Measurements from ENCODE around the gene FMNL2. TPM values are rescaled to one million over a fixed set of nuclear protein-coding genes. Genes with fewer than 3 reads are reported as not detected.
A peak's percentile ranks its signal among the peaks of the same experiment; 100 is the strongest.

FMNL2 gene
- total and polyA plus RNA-seq, 11 donors: 4.7 to 19.4 (median 5.5) TPM

DNA sequence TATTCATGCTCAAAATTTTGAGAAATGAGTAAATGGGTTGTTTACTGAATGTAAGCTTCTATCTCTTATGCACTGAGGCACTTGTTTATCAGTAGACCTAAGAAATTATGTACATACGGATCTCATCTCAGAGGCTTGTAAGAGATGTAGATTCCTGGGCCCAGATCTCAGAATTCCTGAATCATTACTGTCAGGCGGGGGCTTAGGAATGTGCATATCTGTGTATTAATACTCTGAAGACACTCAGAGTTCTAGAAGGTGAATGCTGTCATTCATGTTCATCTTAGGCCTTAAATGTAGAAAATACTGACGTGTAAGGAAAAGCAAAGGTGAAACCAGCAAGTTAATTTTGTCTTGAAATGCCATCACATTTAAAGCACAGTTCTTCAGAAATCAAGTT, 169.6 kb downstream of the FMNL2 start:
- peak overlapping the region in 3 of 12 donors; percentile 39 to 54 (median 41) for H3K27ac ChIP-seq

GRCh38 chr2:152505495-152505906, 170.5 kb downstream of the FMNL2 start:
- Histone ChIP-seq H3K4me3 (no peak overlapping the region), H3K27me3 (no peaks in the 10 kb centered on the region), H3K36me3 (no peaks in the 10 kb centered on the region), H3K9me3 (no peaks in the 10 kb centered on the region), H3K27ac (peak overlapping the region in 7 of 12 donors; percentile 14 to 54 (median 39)), H3K4me1 (peaks cover 0 to 33% (median 5%) of the 10 kb centered on the region in 12 donors)
- ATAC-seq (peak in 3 of 4 donors; percentile 80 to 92 (median 82)), DNase-seq (peak in 4 of 5 donors; percentile 26 to 57 (median 54))
- 43 to 52% (median 50%) methylated on average over 9 of the region's 9 CpGs for WGBS, 4 donors
- TF ChIP-seq CTCF (IDR thresholded peaks at IDR 0.05) (no peak), POLR2A (IDR thresholded peaks at IDR 0.05) (no peak)
- intact Hi-C loops (cut with DNase I): no loop called here

More for the DNA sequence above, 169.6 kb downstream of the FMNL2 start:
- H3K4me3 ChIP-seq: no peak overlapping the region
- no peaks in the 10 kb centered on the region for H3K27me3 ChIP-seq
- no peaks in the 10 kb centered on the region for H3K9me3 ChIP-seq
- H3K4me1 ChIP-seq: peaks cover 0 to 42% (median 5%) of the 10 kb centered on the region in 12 donors
- ATAC-seq: no peak
- H3K36me3 ChIP-seq: no peaks in the 10 kb centered on the region
- intact Hi-C loops (cut with DNase I): no loop called here
- 85 to 91% (median 89%) methylated on average over 3 of the region's 3 CpGs for WGBS, 4 donors
- TF ChIP-seq POLR2A (IDR thresholded peaks at IDR 0.05) (no peak), CTCF (IDR thresholded peaks at IDR 0.05) (no peak)
- no peak for DNase-seq

GRCh38 chr2:152506843-152507242, 171.9 kb downstream of the FMNL2 start:
- intact Hi-C loops (cut with DNase I): no loop called here
- Histone ChIP-seq H3K4me1 (peaks cover 0 to 20% (median 2%) of the 10 kb centered on the region in 12 donors), H3K27me3 (no peaks in the 10 kb centered on the region), H3K27ac (no peak overlapping the region), H3K4me3 (no peak overlapping the region), H3K36me3 (no peaks in the 10 kb centered on the region), H3K9me3 (no peaks in the 10 kb centered on the region)
- no peak for TF ChIP-seq CTCF (IDR thresholded peaks at IDR 0.05)
- TF ChIP-seq POLR2A (IDR thresholded peaks at IDR 0.05): no peak
- DNase-seq (no peak), ATAC-seq (no peak)
- 83 to 89% (median 86%) methylated on average over 4 of the region's 4 CpGs for WGBS, 4 donors

GRCh38 chr2:152507907-152508306, 172.9 kb downstream of the FMNL2 start:
- intact Hi-C loops (cut with DNase I): no loop called here
- no peaks in the 10 kb centered on the region for H3K36me3 ChIP-seq
- H3K27me3 ChIP-seq: no peaks in the 10 kb centered on the region

More at GRCh38 chr2:152507907-152508306, 172.9 kb downstream of the FMNL2 start:
- Histone ChIP-seq H3K9me3 (no peaks in the 10 kb centered on the region), H3K27ac (no peak overlapping the region), H3K4me1 (peaks cover 0 to 20% (median 2%) of the 10 kb centered on the region in 12 donors), H3K4me3 (no peak overlapping the region)
- TF ChIP-seq CTCF (IDR thresholded peaks at IDR 0.05) (no peak), POLR2A (IDR thresholded peaks at IDR 0.05) (no peak)
- DNase-seq: no peak
- no peak for ATAC-seq
- WGBS, 4 donors: 83 to 89% (median 87%) methylated on average over 6 of the region's 6 CpGs

Data from heart left ventricle (tissue), 16 donors.